HEK293 (cell line): Measurements from ENCODE around the gene AUH.

Experiments used
- CTCF ChIA-PET: fragments of 350-600 bp; formaldehyde crosslinking; extraction: SDS; loops from one replicate; lab custom pipeline; 2021; ENCODE audit warnings: antibody characterized with exemption; lab: Yijun Ruan, JAX
- POLR2A ChIA-PET: fragments of 300-600 bp; formaldehyde crosslinking; extraction: SDS; loops from one replicate; lab custom pipeline; 2020; ENCODE audit warnings: antibody characterized with exemption, inconsistent platforms; lab: Yijun Ruan, JAX
- H3K27ac ChIP-seq: fragments of 200-500 bp; sonication (Bioruptor generic); 2 replicates; pipeline ENCODE4 v1.5.1; 2014; ENCODE audit warnings: low read depth, low read length, control low read depth, inconsistent platforms; ENCODE audit errors: extremely low read depth
- H3K36me3 ChIP-seq, 2 experiments: fragments of 200-500 bp in 1 of 2; sonication (Bioruptor generic) in 1 of 2; 1 replicate in 1 of 2; 2 replicates in 1 of 2; pipeline ENCODE4 v1.5.1; 2014 to 2017; ENCODE audit warnings: inconsistent platforms in 2 of 2, low read length in 2 of 2; ENCODE audit not compliant: control insufficient read depth in 2 of 2, insufficient read depth in 1 of 2
- H3K4me1 ChIP-seq: fragments of 200-500 bp; sonication (Bioruptor generic); 2 replicates; pipeline ENCODE4 v1.5.1; 2014; ENCODE audit warnings: mild to moderate bottlenecking, low read length, inconsistent platforms; ENCODE audit not compliant: control insufficient read depth, insufficient read depth
- H3K4me3 ChIP-seq: 2 replicates; pipeline ENCODE4 v1.5.1; 2011; ENCODE audit warnings: low read depth, mild to moderate bottlenecking, control low read depth, low read length, moderate library complexity
- H3K9me3 ChIP-seq: fragments of 200-500 bp; sonication (Bioruptor generic); 2 replicates; pipeline ENCODE4 v1.5.1; 2014; ENCODE audit warnings: low read depth, low read length, inconsistent platforms; ENCODE audit not compliant: control insufficient read depth, insufficient read depth
- BCL11A ChIP-seq: fragments of 450-650 bp; formaldehyde crosslinking; IDR thresholded peaks from 2 replicates; pipeline ENCODE4 v1.5.1; 2016; ENCODE audit warnings: low read depth, missing biosample characterization, missing genetic modification characterization
- EGR2 ChIP-seq: fragments of 450-650 bp; formaldehyde crosslinking; IDR thresholded peaks from 2 replicates; pipeline ENCODE4 v1.5.1; 2016; ENCODE audit warnings: low read depth, missing biosample characterization, missing genetic modification characterization
- KLF1 ChIP-seq: fragments of 450-650 bp; formaldehyde crosslinking; IDR thresholded peaks from 2 replicates; pipeline ENCODE4 v1.5.1; 2016; ENCODE audit warnings: missing biosample characterization, missing genetic modification characterization
- MZF1 ChIP-seq: fragments of 450-650 bp; formaldehyde crosslinking; IDR thresholded peaks from 2 replicates; pipeline ENCODE4 v1.5.1; 2017; ENCODE audit warnings: missing biosample characterization, missing genetic modification characterization, borderline replicate concordance
- YY1 ChIP-seq: fragments of 450-650 bp; formaldehyde crosslinking; IDR thresholded peaks from 2 replicates; pipeline ENCODE4 v1.5.1; 2018; ENCODE audit warnings: missing biosample characterization, missing genetic modification characterization
- ZFHX2 ChIP-seq: fragments of 450-650 bp; formaldehyde crosslinking; conservative IDR thresholded peaks from 2 replicates; pipeline ENCODE4 v1.5.1; 2016; ENCODE audit warnings: missing biosample characterization, missing genetic modification characterization
- ZIC2 ChIP-seq: fragments of 450-650 bp; formaldehyde crosslinking; IDR thresholded peaks from 2 replicates; pipeline ENCODE4 v1.5.1; 2016; ENCODE audit warnings: missing biosample characterization, missing genetic modification characterization
- ZNF140 ChIP-seq: fragments of 450-650 bp; formaldehyde crosslinking; IDR thresholded peaks from 2 replicates; pipeline ENCODE4 v1.5.1; 2016; ENCODE audit warnings: missing biosample characterization, missing genetic modification characterization
- ZNF169 ChIP-seq: fragments of 450-650 bp; formaldehyde crosslinking; IDR thresholded peaks from 2 replicates; pipeline ENCODE4 v1.5.1; 2016; ENCODE audit warnings: missing biosample characterization, missing genetic modification characterization
- ZNF175 ChIP-seq: fragments of 450-650 bp; formaldehyde crosslinking; IDR thresholded peaks from 2 replicates; pipeline ENCODE4 v1.5.1; 2016; ENCODE audit warnings: missing biosample characterization, missing genetic modification characterization
- ZNF211 ChIP-seq: fragments of 450-650 bp; formaldehyde crosslinking; IDR thresholded peaks from 2 replicates; pipeline ENCODE4 v1.5.1; 2016; ENCODE audit warnings: low read depth, missing biosample characterization, missing genetic modification characterization
- ZNF416 ChIP-seq: fragments of 450-650 bp; formaldehyde crosslinking; IDR thresholded peaks from 2 replicates; pipeline ENCODE4 v1.5.1; 2016; ENCODE audit warnings: missing biosample characterization, missing genetic modification characterization
- ZNF48 ChIP-seq: fragments of 450-650 bp; formaldehyde crosslinking; IDR thresholded peaks from 2 replicates; pipeline ENCODE4 v1.5.1; 2016; ENCODE audit warnings: missing biosample characterization, missing genetic modification characterization
- ZNF580 ChIP-seq: fragments of 450-650 bp; formaldehyde crosslinking; IDR thresholded peaks from 2 replicates; pipeline ENCODE4 v1.5.1; 2016; ENCODE audit warnings: missing biosample characterization, missing genetic modification characterization
- ZNF677 ChIP-seq: fragments of 450-650 bp; IDR thresholded peaks from 2 replicates; pipeline ENCODE4 v1.5.0; 2018; ENCODE audit warnings: missing biosample characterization, mild to moderate bottlenecking, missing genetic modification characterization, moderate library complexity
- ZNF791 ChIP-seq: fragments of 450-650 bp; formaldehyde crosslinking; IDR thresholded peaks from 2 replicates; pipeline ENCODE4 v1.5.1; 2016; ENCODE audit warnings: missing biosample characterization, missing genetic modification characterization
- ZSCAN23 ChIP-seq: fragments of 450-650 bp; formaldehyde crosslinking; IDR thresholded peaks from 2 replicates; pipeline ENCODE4 v1.5.1; 2016; ENCODE audit warnings: missing biosample characterization, missing genetic modification characterization
- ZXDB ChIP-seq: fragments of 450-650 bp; formaldehyde crosslinking; IDR thresholded peaks from 2 replicates; pipeline ENCODE4 v1.5.1; 2016; ENCODE audit warnings: missing biosample characterization, missing genetic modification characterization
- TF ChIP-seq, protein P1 (sequence below): fragments of 450-650 bp; formaldehyde crosslinking; IDR thresholded peaks from 2 replicates; pipeline ENCODE4 v1.5.1; 2016; ENCODE audit warnings: missing biosample characterization, missing genetic modification characterization, borderline replicate concordance
- TF ChIP-seq, protein P2 (sequence below): fragments of 450-650 bp; formaldehyde crosslinking; IDR thresholded peaks from 2 replicates; pipeline ENCODE4 v1.5.1; 2017; ENCODE audit warnings: missing biosample characterization, missing genetic modification characterization
- TF ChIP-seq, protein P3 (sequence below): fragments of 450-650 bp; formaldehyde crosslinking; IDR thresholded peaks from 2 replicates; pipeline ENCODE4; 2016; ENCODE audit warnings: missing biosample characterization, missing genetic modification characterization

Gene AUH

DNA sequence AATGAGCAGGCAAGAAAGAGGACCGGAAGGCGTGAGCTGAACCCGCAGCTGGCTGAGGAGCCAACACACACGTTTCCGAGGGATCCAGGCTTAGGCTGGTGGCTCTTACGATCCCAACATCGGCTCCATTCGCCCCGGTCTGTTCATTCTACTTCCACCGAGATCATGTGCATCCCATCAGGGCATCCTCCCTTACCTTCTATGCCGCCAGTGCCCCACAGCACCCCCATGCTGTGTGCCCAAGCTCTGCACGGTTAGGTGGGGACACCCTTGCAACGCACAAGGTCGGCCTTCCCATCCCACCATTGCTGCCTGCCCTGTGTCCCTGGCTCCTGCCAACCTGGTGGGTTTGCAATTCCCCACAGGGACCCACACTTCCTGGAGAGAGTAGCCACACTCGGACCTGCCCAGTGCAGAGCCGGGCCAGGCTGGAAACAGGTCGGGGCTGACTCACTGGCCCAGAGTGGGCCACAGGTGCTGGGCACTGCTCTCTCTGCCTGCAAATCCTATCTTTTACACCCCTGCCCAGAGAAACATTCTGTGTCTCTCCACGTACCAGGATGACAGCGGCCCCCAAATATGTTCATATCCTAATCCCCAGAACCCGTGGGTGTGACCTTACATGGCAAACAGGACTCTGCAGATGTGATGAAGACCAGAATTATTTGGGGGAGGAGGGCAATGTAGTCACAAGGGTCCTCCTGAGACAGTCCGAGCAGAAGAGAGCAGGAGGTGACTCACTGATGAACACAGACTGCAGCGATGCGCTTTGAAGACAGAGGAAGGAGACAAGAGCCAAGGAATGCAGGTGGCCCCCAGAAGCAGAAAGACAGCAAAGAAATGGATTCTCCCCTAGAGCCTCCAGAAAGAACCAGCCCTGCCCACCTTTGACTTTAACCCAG lies 182.2 kb downstream of the AUH start:
- no peak overlapping the region for H3K4me3 ChIP-seq
- TF ChIP-seq BCL11A (tag by site-specific recombination) = no peak
- TF ChIP-seq ZNF580 (tag by site-specific recombination) = no peak
- no peaks in the 10 kb centered on the region for H3K36me3 ChIP-seq
- H3K4me1 ChIP-seq = no peaks in the 10 kb centered on the region
- no peak overlapping the region for H3K27ac ChIP-seq
- H3K9me3 ChIP-seq = no peaks in the 10 kb centered on the region
- CTCF ChIA-PET = interaction anchor here (0.6 kb wide), 1 partner anchor 158 kb away, joined by 3 read pairs; no protein-coding TSS in a partner anchor
- POLR2A ChIA-PET = no interaction called here

- TF ChIP-seq MZF1 (tag by site-specific recombination) (no peak), ZNF140 (no peak), ZIC2 (tag by site-specific recombination) (no peak), ZFHX2 (tag by site-specific recombination) (peak; percentile 61), ZNF175 (tag by site-specific recombination) (no peak), KLF1 (tag by site-specific recombination) (peak; percentile 78), ZXDB (tag by site-specific recombination) (no peak), ZNF211 (tag by site-specific recombination) (no peak), ZNF416 (tag by site-specific recombination) (no peak)
- TF ChIP-seq, protein P1, sequence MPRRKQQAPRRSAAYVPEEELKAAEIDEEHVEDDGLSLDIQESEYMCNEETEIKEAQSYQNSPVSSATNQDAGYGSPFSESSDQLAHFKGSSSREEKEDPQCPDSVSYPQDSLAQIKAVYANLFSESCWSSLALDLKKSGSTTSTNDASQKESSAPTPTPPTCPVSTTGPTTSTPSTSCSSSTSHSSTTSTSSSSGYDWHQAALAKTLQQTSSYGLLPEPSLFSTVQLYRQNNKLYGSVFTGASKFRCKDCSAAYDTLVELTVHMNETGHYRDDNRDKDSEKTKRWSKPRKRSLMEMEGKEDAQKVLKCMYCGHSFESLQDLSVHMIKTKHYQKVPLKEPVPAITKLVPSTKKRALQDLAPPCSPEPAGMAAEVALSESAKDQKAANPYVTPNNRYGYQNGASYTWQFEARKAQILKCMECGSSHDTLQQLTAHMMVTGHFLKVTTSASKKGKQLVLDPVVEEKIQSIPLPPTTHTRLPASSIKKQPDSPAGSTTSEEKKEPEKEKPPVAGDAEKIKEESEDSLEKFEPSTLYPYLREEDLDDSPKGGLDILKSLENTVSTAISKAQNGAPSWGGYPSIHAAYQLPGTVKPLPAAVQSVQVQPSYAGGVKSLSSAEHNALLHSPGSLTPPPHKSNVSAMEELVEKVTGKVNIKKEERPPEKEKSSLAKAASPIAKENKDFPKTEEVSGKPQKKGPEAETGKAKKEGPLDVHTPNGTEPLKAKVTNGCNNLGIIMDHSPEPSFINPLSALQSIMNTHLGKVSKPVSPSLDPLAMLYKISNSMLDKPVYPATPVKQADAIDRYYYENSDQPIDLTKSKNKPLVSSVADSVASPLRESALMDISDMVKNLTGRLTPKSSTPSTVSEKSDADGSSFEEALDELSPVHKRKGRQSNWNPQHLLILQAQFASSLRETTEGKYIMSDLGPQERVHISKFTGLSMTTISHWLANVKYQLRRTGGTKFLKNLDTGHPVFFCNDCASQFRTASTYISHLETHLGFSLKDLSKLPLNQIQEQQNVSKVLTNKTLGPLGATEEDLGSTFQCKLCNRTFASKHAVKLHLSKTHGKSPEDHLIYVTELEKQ (tag by site-specific recombination) = no peak
- Histone ChIP-seq H3K36me3 (no peaks in the 10 kb centered on the region), H3K4me3 (no peak overlapping the region), H3K27ac (no peak overlapping the region), H3K4me1 (no peaks in the 10 kb centered on the region), H3K9me3 (no peaks in the 10 kb centered on the region)
- ChIA-PET POLR2A (no interaction called here), CTCF (interaction anchor here (0.6 to 0.7 kb wide), 2 partner anchors 159 to 554 kb away, joined by 3 read pairs; no protein-coding TSS in a partner anchor)
These were observed 183.2 kb downstream of the AUH start for GRCh38 chr9:91178281-91179236.

- ChIA-PET CTCF (interaction anchor here (0.6 to 0.7 kb wide), 2 partner anchors 160 to 555 kb away, joined by 3 read pairs; no protein-coding TSS in a partner anchor), POLR2A (no interaction called here)
- Histone ChIP-seq H3K9me3 (no peaks in the 10 kb centered on the region), H3K4me3 (no peak overlapping the region), H3K27ac (no peak overlapping the region), H3K4me1 (no peaks in the 10 kb centered on the region), H3K36me3 (no peaks in the 10 kb centered on the region)
- TF ChIP-seq, protein P2, sequence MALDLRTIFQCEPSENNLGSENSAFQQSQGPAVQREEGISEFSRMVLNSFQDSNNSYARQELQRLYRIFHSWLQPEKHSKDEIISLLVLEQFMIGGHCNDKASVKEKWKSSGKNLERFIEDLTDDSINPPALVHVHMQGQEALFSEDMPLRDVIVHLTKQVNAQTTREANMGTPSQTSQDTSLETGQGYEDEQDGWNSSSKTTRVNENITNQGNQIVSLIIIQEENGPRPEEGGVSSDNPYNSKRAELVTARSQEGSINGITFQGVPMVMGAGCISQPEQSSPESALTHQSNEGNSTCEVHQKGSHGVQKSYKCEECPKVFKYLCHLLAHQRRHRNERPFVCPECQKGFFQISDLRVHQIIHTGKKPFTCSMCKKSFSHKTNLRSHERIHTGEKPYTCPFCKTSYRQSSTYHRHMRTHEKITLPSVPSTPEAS = no peak
- TF ChIP-seq ZNF791 (tag by site-specific recombination) = no peak
- TF ChIP-seq ZNF169 (tag by site-specific recombination) = no peak
- no peak for TF ChIP-seq EGR2
- TF ChIP-seq BCL11A (tag by site-specific recombination) = no peak
- no peak for TF ChIP-seq ZNF677 (tag by site-specific recombination)
- no peak for TF ChIP-seq ZNF48 (tag by site-specific recombination)
- no peak for TF ChIP-seq ZSCAN23
- no peak for TF ChIP-seq YY1 (tag by site-specific recombination)
- TF ChIP-seq, protein P3, sequence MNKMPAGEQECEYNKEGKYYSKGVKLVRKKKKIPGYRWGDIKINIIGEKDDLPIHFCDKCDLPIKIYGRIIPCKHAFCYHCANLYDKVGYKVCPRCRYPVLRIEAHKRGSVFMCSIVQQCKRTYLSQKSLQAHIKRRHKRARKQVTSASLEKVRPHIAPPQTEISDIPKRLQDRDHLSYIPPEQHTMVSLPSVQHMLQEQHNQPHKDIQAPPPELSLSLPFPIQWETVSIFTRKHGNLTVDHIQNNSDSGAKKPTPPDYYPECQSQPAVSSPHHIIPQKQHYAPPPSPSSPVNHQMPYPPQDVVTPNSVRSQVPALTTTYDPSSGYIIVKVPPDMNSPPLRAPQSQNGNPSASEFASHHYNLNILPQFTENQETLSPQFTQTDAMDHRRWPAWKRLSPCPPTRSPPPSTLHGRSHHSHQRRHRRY (tag by site-specific recombination) = no peak
These were observed 183.9 kb downstream of the AUH start for GRCh38 chr9:91177661-91178280.
